ENCODE data around the gene SLC44A4. TPM values are rescaled to one million over a fixed set of nuclear protein-coding genes. Genes with fewer than 3 reads are reported as not detected.

SLC44A4 gene
- total RNA-seq, 1 experiment from 2014 or later, result 3.1 TPM

GRCh38 chr6:31831350-31832215 is 47.2 kb downstream of the SLC44A4 start (continued):
- TF ChIP-seq ZNF512 (CRISPR knock-in tag; IDR thresholded peaks at IDR 0.05; ENCODE audit: borderline replicate concordance) (no peak), ELF4 (CRISPR knock-in tag; IDR thresholded peaks at IDR 0.05; ENCODE audit: low read depth) (no peak), HMGXB4 (CRISPR knock-in tag; IDR thresholded peaks at IDR 0.05) (no peak), SP1 (CRISPR knock-in tag; conservative IDR thresholded peaks at IDR 0.05) (no peak), MYBL2 (CRISPR knock-in tag; IDR thresholded peaks at IDR 0.05) (no peak), NR1H2 (CRISPR knock-in tag; IDR thresholded peaks at IDR 0.05) (no peak), GTF2I (CRISPR knock-in tag; conservative IDR thresholded peaks at IDR 0.05) (no peak), SMAD4 (CRISPR knock-in tag; IDR thresholded peaks at IDR 0.05) (no peak), TP53 (CRISPR knock-in tag; IDR thresholded peaks at IDR 0.05) (no peak)

- Mint-ChIP-seq H3K36me3 (peaks cover 11% of the 10 kb centered on the region), H3K27me3 (ENCODE audit: low read depth) (no peaks in the 10 kb centered on the region), H3K4me3 (peak overlapping the region; percentile 98), H3K27ac (peak overlapping the region; percentile 64; the same call in 1 of the 2 replicates), H3K4me1 (peaks cover 18% of the 10 kb centered on the region), H3K9me3 (no peaks in the 10 kb centered on the region)
- ATAC-seq (no peak), DNase-seq (ENCODE audit: low spot score) (no peak)
- TF ChIP-seq IRF2 (CRISPR knock-in tag; IDR thresholded peaks at IDR 0.05; ENCODE audit: borderline replicate concordance, low read depth), result no peak
- no peak for TF ChIP-seq ESRRA (CRISPR knock-in tag; IDR thresholded peaks at IDR 0.05; ENCODE audit: borderline replicate concordance)
- no peak for TF ChIP-seq ZNF671 (CRISPR knock-in tag; IDR thresholded peaks at IDR 0.05)
- TF ChIP-seq JUN (CRISPR knock-in tag; IDR thresholded peaks at IDR 0.05), result no peak
- TF ChIP-seq TEAD1 (CRISPR knock-in tag; IDR thresholded peaks at IDR 0.05), result no peak
- TF ChIP-seq MLX (CRISPR knock-in tag; IDR thresholded peaks at IDR 0.05), result no peak
- TF ChIP-seq SMAD4 (CRISPR knock-in tag; IDR thresholded peaks at IDR 0.05), result no peak
- no peak for TF ChIP-seq ZNF423 (CRISPR knock-in tag; IDR thresholded peaks at IDR 0.05)
- TF ChIP-seq CTCF (IDR thresholded peaks at IDR 0.05), result no peak
- ChIA-PET POLR2A (interaction anchor here (1.2 to 1.7 kb wide), 4 partner anchors 16 to 61 kb away, joined by 3 to 10 read pairs (median 6); partner anchors contain the start of genes HSPA1A, HSPA1L and LSM2), CTCF (interaction anchor here (0.6 to 2.9 kb wide), 22 partner anchors 13 to 179 kb away, joined by 3 to 22 read pairs (median 6); partner anchors contain the start of genes CLIC1, DDAH2, HSPA1A and HSPA1L)
These were observed 47.9 kb downstream of the SLC44A4 start for GRCh38 chr6:31830886-31831335.

Data from WTC11 (cell line).